K562 (cell line): ENCODE results near the gene SMAD1. TPM values are rescaled to one million over a fixed set of nuclear protein-coding genes. Genes with fewer than 3 reads are reported as not detected.

Experiments
- ATAC-seq: fragments of 200-7000 bp; cut with Tn5 transposase; 3 replicates; pipeline ENCODE4 v1.9.1; 2020; ENCODE audit warnings: moderate library complexity
- BruUV-seq: library from RNA; stranded (reverse); fragments of 400-500 nt; replicated peaks from 2 replicates; lab custom pipeline; 2021; lab: Mats Ljungman, UMichigan
- CTCF ChIA-PET: fragments of 300-600 bp; formaldehyde crosslinking; extraction: SDS; loops from one replicate; lab custom pipeline; 2021; ENCODE audit warnings: low intra/inter-chr PET ratio; lab: Yijun Ruan, JAX
- POLR2A ChIA-PET: fragments of 300-600, 350-650 bp; sonication (Branson Sonifier 250); formaldehyde crosslinking; extraction: SDS; loops from one replicate; lab custom pipeline; 2021; ENCODE audit warnings: antibody characterized with exemption, inconsistent platforms; lab: Yijun Ruan, JAX
- DNase-seq, 4 experiments: peaks; one replicate each; pipeline versions ENCODE4 v3.0.0 to v3.0.0-alpha.2; 2011 to 2018; ENCODE audit warnings: low spot score in 3 of 4, mixed read lengths in 3 of 4; ENCODE audit errors: extremely low read depth in 1 of 4
- FAIRE-seq: peaks from 2 replicates; lab custom pipeline; 2011; peaks lifted over from hg19 to GRCh38; lab: Jason Lieb, UNC
- H2AFZ ChIP-seq: 2 replicates; pipeline ENCODE4 v1.6.0; 2011; ENCODE audit warnings: low read depth, low read length, control low read depth, inconsistent platforms
- H3K27ac ChIP-seq: fragments of 200-600 bp; 3 replicates; pipeline ENCODE4 v1.8.0; 2011; ENCODE audit warnings: low read depth, mild to moderate bottlenecking, control low read depth, inconsistent platforms, low read length, moderate library complexity, mixed read lengths; ENCODE audit errors: extremely low read depth
- H3K27me3 ChIP-seq, 2 experiments: fragments of 300-600 bp in 1 of 2; 2 replicates in 1 of 2; 3 replicates in 1 of 2; pipeline versions ENCODE4 v1.6.0 to v1.8.0; 2011; ENCODE audit warnings: inconsistent platforms in 2 of 2, low read length in 2 of 2, mild to moderate bottlenecking in 1 of 2, mixed read lengths in 1 of 2, moderate library complexity in 1 of 2; ENCODE audit not compliant: control insufficient read depth in 2 of 2, insufficient read depth in 2 of 2
- H3K36me3 ChIP-seq: fragments of 300-600 bp; 3 replicates; pipeline ENCODE4 v1.8.0; 2011; ENCODE audit warnings: mild to moderate bottlenecking, low read length, inconsistent platforms; ENCODE audit not compliant: control insufficient read depth, insufficient read depth
- H3K4me1 ChIP-seq, 2 experiments: fragments of 200-600 bp in 1 of 2; replicated peaks in 1 of 2; 2 replicates in 1 of 2; 3 replicates in 1 of 2; pipeline versions ENCODE4 v1.5.1 to v1.8.0; 2011; ENCODE audit warnings: inconsistent platforms in 2 of 2, low read length in 2 of 2, mild to moderate bottlenecking in 1 of 2, mixed read lengths in 1 of 2, moderate library complexity in 1 of 2; ENCODE audit not compliant: control insufficient read depth in 2 of 2, insufficient read depth in 2 of 2
- H3K4me2 ChIP-seq: 2 replicates; pipeline ENCODE4 v1.6.1; 2011; ENCODE audit warnings: low read length, control low read depth, inconsistent platforms, mixed read lengths; ENCODE audit not compliant: insufficient read depth
- H3K4me3 ChIP-seq: fragments of 200-600 bp; sonication (generic), shearing (Covaris generic); 2 replicates; pipeline ENCODE4 v1.5.1; 2016; ENCODE audit warnings: control low read depth, inconsistent platforms
- H3K79me2 ChIP-seq: fragments of 200-600 bp; 3 replicates; pipeline ENCODE4 v1.8.0; 2011; ENCODE audit warnings: low read length, inconsistent platforms; ENCODE audit not compliant: control insufficient read depth, insufficient read depth
- H3K9ac ChIP-seq, 2 experiments: 2 replicates each; pipeline versions ENCODE4 v1.6.0 to v1.6.1; 2011; ENCODE audit warnings: low read depth in 2 of 2, low read length in 2 of 2, control low read depth in 1 of 2, inconsistent platforms in 1 of 2, mild to moderate bottlenecking in 1 of 2, mixed read lengths in 1 of 2; ENCODE audit not compliant: insufficient read depth in 1 of 2
- H3K9me1 ChIP-seq: one replicate; pipeline ENCODE4 v1.6.0; 2011; ENCODE audit warnings: inconsistent platforms, mild to moderate bottlenecking, low read length, moderate library complexity; ENCODE audit not compliant: control insufficient read depth, insufficient read depth
- H3K9me3 ChIP-seq: replicated peaks from 2 replicates; pipeline ENCODE4 v1.5.1; 2011; ENCODE audit warnings: low read depth, low read length, inconsistent platforms; ENCODE audit not compliant: control insufficient read depth, insufficient read depth
- H4K20me1 ChIP-seq: replicated peaks from 2 replicates; pipeline ENCODE4 v1.6.1; 2011; ENCODE audit warnings: low read length, inconsistent platforms, mixed read lengths; ENCODE audit not compliant: control insufficient read depth, insufficient read depth
- GTF2B ChIP-seq: IDR thresholded peaks from 2 replicates; pipeline ENCODE4 v1.6.1; 2011; ENCODE audit not compliant: insufficient read length; ENCODE audit errors: extremely low read depth
- IRF9 ChIP-seq: fragments of 450-650 bp; IDR thresholded peaks from 2 replicates; pipeline ENCODE4 v1.6.1; 2016; ENCODE audit warnings: missing biosample characterization, missing genetic modification characterization
- LARP7 ChIP-seq: fragments of 450-650 bp; IDR thresholded peaks from 2 replicates; pipeline ENCODE4 v1.6.1; 2016
- MITF ChIP-seq: IDR thresholded peaks from 2 replicates; pipeline ENCODE4 v1.6.1; 2014; ENCODE audit warnings: antibody characterized with exemption
- RFX7 ChIP-seq: fragments of 250-450 bp; sonication (Bioruptor Pico); IDR thresholded peaks from 2 replicates; pipeline ENCODE4 v1.5.1; 2021; ENCODE audit warnings: mild to moderate bottlenecking
- SREBF2 ChIP-seq: sonication (generic); formaldehyde crosslinking; IDR thresholded peaks from 2 replicates; pipeline ENCODE4 v1.4.0; 2020; ENCODE audit warnings: mild to moderate bottlenecking, missing genetic modification reagents
- ZBTB11 ChIP-seq, 3 experiments: fragments of 200-800 bp in 1 of 3; fragments of 250-450 bp in 1 of 3; fragments of 450-650 bp in 1 of 3; sonication (Bioruptor Pico) in 1 of 3; sonication (Bioruptor generic) in 1 of 3; formaldehyde crosslinking in 1 of 3; IDR thresholded peaks; 2 replicates each; pipeline versions ENCODE4 v1.6.1 to v1.8.0; 2016 to 2022; ENCODE audit warnings: mild to moderate bottlenecking in 2 of 3, missing genetic modification characterization in 2 of 3, missing compliant biosample characterization in 1 of 3, moderate library complexity in 1 of 3
- ZNF217 ChIP-seq: sonication (generic); formaldehyde crosslinking; IDR thresholded peaks from 2 replicates; pipeline ENCODE4 v1.8.0; 2022; ENCODE audit warnings: mild to moderate bottlenecking, missing genetic modification reagents
- ZNF449 ChIP-seq: fragments of 250-450 bp; sonication (Bioruptor Pico); IDR thresholded peaks from 2 replicates; pipeline ENCODE4 v1.8.0; 2022; ENCODE audit warnings: moderate library complexity, mild to moderate bottlenecking, inconsistent platforms
- ZNF77 ChIP-seq: fragments of 250-450 bp; sonication (Bioruptor Pico); IDR thresholded peaks from 2 replicates; pipeline ENCODE4 v1.5.0; 2020
- WGBS: fragments of 100-300 bp; shearing (Covaris generic); methylation state at CpG from one replicate; pipeline ENCODE4 v1.1.6; 2016; ENCODE audit warnings: low coverage, mixed read lengths; ENCODE audit not compliant: insufficient coverage; ENCODE audit errors: missing lambda C conversion rate; 5-methylcytosine and 5-hydroxymethylcytosine counted together
- in situ Hi-C: fragments of 300-500 bp; cut with MboI; formaldehyde crosslinking; loops from 4 replicates; pipeline ENCODE4 v1.15.0; 2018; ENCODE audit warnings: inconsistent platforms, mixed read lengths
- intact Hi-C: fragments of 100-400 bp; cut with micrococcal nuclease; formaldehyde crosslinking; loops from 2 replicates; pipeline ENCODE4 v1.14.2; 2022
- polyA plus RNA-seq, 8 experiments: library from polyadenylated mRNA; depleted of rRNA in 4 of 8; stranded (reverse) in 5 of 8; unstranded in 3 of 8; fragments of >200 nt; fragmentation: Nextera tagmentation in 2 of 8; fragmentation: Illumina TruSeq in 1 of 8; extraction: Ambion mirVana in 2 of 8; extraction: Trizol in 1 of 8; gene quantifications; 2 replicates each; pipeline versions ENCODE4 v1.2.1 to v1.2.3, GENCODE V29; 2011 to 2014; ENCODE audit warnings: inconsistent platforms in 1 of 8, missing spikeins in 1 of 8
- total RNA-seq, 7 experiments: library from RNA; depleted of rRNA in 6 of 7; stranded (reverse); fragments of >200 nt in 6 of 7; fragmentation: Illumina TruSeq in 2 of 7; extraction: Trizol in 2 of 7; gene quantifications; 2 replicates each; pipeline versions ENCODE4 v1.2.1 to v1.2.3, GENCODE V29; 2011 to 2021; ENCODE audit warnings: low replicate concordance in 1 of 7

Gene SMAD1
- total and polyA plus RNA-seq, 9 of the 15 experiments (the other 6 are each of a cell fraction or from before 2014, with no cell fraction given), result 0.05 to 0.54 (median 0.21) TPM; not detected in 3

- TF ChIP-seq ZBTB11 (CRISPR knock-in tag; IDR thresholded peaks at IDR 0.05) (no peak), ZNF217 (no peak), SREBF2 (CRISPR knock-in tag) (no peak)
Observed at GRCh38 chr4:145566086-145566708, 84.5 kb downstream of the SMAD1 start (continued).

- H2AFZ ChIP-seq, result no peak overlapping the region
- ATAC-seq (no peak), FAIRE-seq (no peak), DNase-seq (no peak)
- no peak overlapping the region for H3K27ac ChIP-seq
- ChIA-PET CTCF (no interaction called here), POLR2A (no interaction called here)
- no peak overlapping the region for H3K9ac ChIP-seq
- no peaks in the 10 kb centered on the region for H4K20me1 ChIP-seq
- no peaks in the 10 kb centered on the region for H3K9me3 ChIP-seq
- no peak overlapping the region for H3K4me2 ChIP-seq
- no peaks in the 10 kb centered on the region; a peak in 1 of 5 replicates for H3K27me3 ChIP-seq
- H3K79me2 ChIP-seq, result no peaks in the 10 kb centered on the region
- WGBS, result 0% methylated on average over 4 of the region's 5 CpGs
- in situ Hi-C loops (loop anchor here (25.0 kb wide), 1 partner anchor 329 kb away; no protein-coding TSS in a partner anchor), intact Hi-C loops (no loop called here)
- no peaks in the 10 kb centered on the region; a peak in 1 of 5 replicates for H3K4me1 ChIP-seq
- no peaks in the 10 kb centered on the region for H3K9me1 ChIP-seq
- BruUV-seq, result no TSS peak
- no peak overlapping the region for H3K4me3 ChIP-seq
- no peaks in the 10 kb centered on the region for H3K36me3 ChIP-seq
- TF ChIP-seq ZNF449 (CRISPR knock-in tag) (no peak), RFX7 (no peak), GTF2B (no peak), IRF9 (tag) (no peak), MITF (no peak), ZNF77 (CRISPR knock-in tag) (no peak), LARP7 (no peak)
Observed at GRCh38 chr4:145566768-145567167, 85.1 kb downstream of the SMAD1 start.
